ENCODE data around the gene TACC2. TPM values are rescaled to one million over a fixed set of nuclear protein-coding genes. Genes with fewer than 3 reads are reported as not detected.

The TACC2 gene
- total and polyA plus RNA-seq, 9 of the 15 experiments (the other 6 are each of a cell fraction or from before 2014, with no cell fraction given): under 0.01 to 0.35 (median 0.03) TPM; not detected in 6

DNA sequence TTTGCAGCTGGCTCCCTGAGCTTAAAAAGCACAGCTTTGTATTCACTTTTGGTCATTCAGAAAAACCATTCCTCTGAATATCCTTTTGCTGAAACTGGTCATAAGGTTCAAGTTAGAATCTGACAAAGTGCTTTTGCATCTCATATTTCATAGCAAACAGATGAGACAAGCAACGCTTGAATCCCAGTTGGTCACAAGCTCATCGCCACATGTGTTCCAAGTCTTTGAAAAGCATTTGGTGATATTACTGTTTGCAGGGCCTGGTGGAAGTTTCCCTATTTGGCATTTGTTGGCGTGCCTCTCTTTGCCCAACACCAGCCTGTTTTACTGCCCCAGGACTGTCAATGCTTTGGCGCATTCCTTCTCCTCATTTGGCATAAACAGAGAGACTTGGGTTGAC is 10.3 kb downstream of the TACC2 start (continued):
- TF ChIP-seq, protein P1, sequence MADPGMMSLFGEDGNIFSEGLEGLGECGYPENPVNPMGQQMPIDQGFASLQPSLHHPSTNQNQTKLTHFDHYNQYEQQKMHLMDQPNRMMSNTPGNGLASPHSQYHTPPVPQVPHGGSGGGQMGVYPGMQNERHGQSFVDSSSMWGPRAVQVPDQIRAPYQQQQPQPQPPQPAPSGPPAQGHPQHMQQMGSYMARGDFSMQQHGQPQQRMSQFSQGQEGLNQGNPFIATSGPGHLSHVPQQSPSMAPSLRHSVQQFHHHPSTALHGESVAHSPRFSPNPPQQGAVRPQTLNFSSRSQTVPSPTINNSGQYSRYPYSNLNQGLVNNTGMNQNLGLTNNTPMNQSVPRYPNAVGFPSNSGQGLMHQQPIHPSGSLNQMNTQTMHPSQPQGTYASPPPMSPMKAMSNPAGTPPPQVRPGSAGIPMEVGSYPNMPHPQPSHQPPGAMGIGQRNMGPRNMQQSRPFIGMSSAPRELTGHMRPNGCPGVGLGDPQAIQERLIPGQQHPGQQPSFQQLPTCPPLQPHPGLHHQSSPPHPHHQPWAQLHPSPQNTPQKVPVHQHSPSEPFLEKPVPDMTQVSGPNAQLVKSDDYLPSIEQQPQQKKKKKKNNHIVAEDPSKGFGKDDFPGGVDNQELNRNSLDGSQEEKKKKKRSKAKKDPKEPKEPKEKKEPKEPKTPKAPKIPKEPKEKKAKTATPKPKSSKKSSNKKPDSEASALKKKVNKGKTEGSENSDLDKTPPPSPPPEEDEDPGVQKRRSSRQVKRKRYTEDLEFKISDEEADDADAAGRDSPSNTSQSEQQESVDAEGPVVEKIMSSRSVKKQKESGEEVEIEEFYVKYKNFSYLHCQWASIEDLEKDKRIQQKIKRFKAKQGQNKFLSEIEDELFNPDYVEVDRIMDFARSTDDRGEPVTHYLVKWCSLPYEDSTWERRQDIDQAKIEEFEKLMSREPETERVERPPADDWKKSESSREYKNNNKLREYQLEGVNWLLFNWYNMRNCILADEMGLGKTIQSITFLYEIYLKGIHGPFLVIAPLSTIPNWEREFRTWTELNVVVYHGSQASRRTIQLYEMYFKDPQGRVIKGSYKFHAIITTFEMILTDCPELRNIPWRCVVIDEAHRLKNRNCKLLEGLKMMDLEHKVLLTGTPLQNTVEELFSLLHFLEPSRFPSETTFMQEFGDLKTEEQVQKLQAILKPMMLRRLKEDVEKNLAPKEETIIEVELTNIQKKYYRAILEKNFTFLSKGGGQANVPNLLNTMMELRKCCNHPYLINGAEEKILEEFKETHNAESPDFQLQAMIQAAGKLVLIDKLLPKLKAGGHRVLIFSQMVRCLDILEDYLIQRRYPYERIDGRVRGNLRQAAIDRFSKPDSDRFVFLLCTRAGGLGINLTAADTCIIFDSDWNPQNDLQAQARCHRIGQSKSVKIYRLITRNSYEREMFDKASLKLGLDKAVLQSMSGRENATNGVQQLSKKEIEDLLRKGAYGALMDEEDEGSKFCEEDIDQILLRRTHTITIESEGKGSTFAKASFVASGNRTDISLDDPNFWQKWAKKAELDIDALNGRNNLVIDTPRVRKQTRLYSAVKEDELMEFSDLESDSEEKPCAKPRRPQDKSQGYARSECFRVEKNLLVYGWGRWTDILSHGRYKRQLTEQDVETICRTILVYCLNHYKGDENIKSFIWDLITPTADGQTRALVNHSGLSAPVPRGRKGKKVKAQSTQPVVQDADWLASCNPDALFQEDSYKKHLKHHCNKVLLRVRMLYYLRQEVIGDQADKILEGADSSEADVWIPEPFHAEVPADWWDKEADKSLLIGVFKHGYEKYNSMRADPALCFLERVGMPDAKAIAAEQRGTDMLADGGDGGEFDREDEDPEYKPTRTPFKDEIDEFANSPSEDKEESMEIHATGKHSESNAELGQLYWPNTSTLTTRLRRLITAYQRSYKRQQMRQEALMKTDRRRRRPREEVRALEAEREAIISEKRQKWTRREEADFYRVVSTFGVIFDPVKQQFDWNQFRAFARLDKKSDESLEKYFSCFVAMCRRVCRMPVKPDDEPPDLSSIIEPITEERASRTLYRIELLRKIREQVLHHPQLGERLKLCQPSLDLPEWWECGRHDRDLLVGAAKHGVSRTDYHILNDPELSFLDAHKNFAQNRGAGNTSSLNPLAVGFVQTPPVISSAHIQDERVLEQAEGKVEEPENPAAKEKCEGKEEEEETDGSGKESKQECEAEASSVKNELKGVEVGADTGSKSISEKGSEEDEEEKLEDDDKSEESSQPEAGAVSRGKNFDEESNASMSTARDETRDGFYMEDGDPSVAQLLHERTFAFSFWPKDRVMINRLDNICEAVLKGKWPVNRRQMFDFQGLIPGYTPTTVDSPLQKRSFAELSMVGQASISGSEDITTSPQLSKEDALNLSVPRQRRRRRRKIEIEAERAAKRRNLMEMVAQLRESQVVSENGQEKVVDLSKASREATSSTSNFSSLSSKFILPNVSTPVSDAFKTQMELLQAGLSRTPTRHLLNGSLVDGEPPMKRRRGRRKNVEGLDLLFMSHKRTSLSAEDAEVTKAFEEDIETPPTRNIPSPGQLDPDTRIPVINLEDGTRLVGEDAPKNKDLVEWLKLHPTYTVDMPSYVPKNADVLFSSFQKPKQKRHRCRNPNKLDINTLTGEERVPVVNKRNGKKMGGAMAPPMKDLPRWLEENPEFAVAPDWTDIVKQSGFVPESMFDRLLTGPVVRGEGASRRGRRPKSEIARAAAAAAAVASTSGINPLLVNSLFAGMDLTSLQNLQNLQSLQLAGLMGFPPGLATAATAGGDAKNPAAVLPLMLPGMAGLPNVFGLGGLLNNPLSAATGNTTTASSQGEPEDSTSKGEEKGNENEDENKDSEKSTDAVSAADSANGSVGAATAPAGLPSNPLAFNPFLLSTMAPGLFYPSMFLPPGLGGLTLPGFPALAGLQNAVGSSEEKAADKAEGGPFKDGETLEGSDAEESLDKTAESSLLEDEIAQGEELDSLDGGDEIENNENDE (IDR thresholded peaks at IDR 0.05; ENCODE audit: low read depth, low read length): no peak
- TF ChIP-seq ZNF41 (CRISPR knock-in tag; conservative IDR thresholded peaks at IDR 0.05) (no peak), SMARCC2 (IDR thresholded peaks at IDR 0.05; ENCODE audit: low read depth) (no peak), ARNT (IDR thresholded peaks at IDR 0.05) (no peak), ZNF239 (CRISPR knock-in tag; IDR thresholded peaks at IDR 0.05) (no peak), MCM3 (IDR thresholded peaks at IDR 0.05) (no peak)
